ENCODE results near the gene BTNL3. TPM values are rescaled to one million over a fixed set of nuclear protein-coding genes. Genes with fewer than 3 reads are reported as not detected.

BTNL3 gene
- total RNA-seq, 1 donor from 2014 or later: 0.34 TPM

GRCh38 chr5:180974612-180975315, 13.9 kb upstream of the BTNL3 start:
- H4K20me1 ChIP-seq (ENCODE audit: low read depth): no peaks in the 10 kb centered on the region
- no peaks in the 10 kb centered on the region for H3K36me3 Mint-ChIP-seq

GRCh38 chr5:180975338-180975737, 13.3 kb upstream of the BTNL3 start:
- TF ChIP-seq EZH2phosphoT487 (IDR thresholded peaks at IDR 0.05) (no peak), CTCF (IDR thresholded peaks at IDR 0.05) (no peak), EZH2 (IDR thresholded peaks at IDR 0.05) (no peak)
- H3K4me2 ChIP-seq: no peak overlapping the region
- H3K27ac Mint-ChIP-seq: no peak overlapping the region
- no peak overlapping the region for H3K27ac ChIP-seq
- H3K9ac ChIP-seq: no peak overlapping the region
- H3F3A ChIP-seq (ENCODE audit: low read depth): no peaks in the 10 kb centered on the region
- H3K27me3 Mint-ChIP-seq (ENCODE audit: insufficient read depth, low read depth): peaks cover 2% of the 10 kb centered on the region
- no peaks in the 10 kb centered on the region for H3K27me3 ChIP-seq
- no peaks in the 10 kb centered on the region for H3K4me1 Mint-ChIP-seq
- no peaks in the 10 kb centered on the region for H3K9me3 Mint-ChIP-seq
- no peak overlapping the region for H3K4me3 Mint-ChIP-seq
- no peaks in the 10 kb centered on the region for H3K4me1 ChIP-seq
- no peaks in the 10 kb centered on the region for H3K36me3 Mint-ChIP-seq
- no peak overlapping the region for H3K4me3 ChIP-seq
- H4K20me1 ChIP-seq (ENCODE audit: low read depth): no peaks in the 10 kb centered on the region
- no peak for DNase-seq (ENCODE audit: low spot score)
- H3K9me3 ChIP-seq (ENCODE audit: low read depth): no peaks in the 10 kb centered on the region
- no peaks in the 10 kb centered on the region for H3K36me3 ChIP-seq
- H2AFZ ChIP-seq (replicated peaks): no peak overlapping the region
- no peaks in the 10 kb centered on the region for H3K79me2 ChIP-seq (ENCODE audit: low read depth)

More at GRCh38 chr5:180974612-180975315, 13.9 kb upstream of the BTNL3 start:
- no peaks in the 10 kb centered on the region for H3K9me3 ChIP-seq (ENCODE audit: low read depth)
- no peaks in the 10 kb centered on the region for H3K4me1 ChIP-seq
- H3K79me2 ChIP-seq (ENCODE audit: low read depth): no peaks in the 10 kb centered on the region
- peaks cover 2% of the 10 kb centered on the region for H3K27me3 Mint-ChIP-seq (ENCODE audit: insufficient read depth, low read depth)
- H3K36me3 ChIP-seq: no peaks in the 10 kb centered on the region
- H3K9me3 Mint-ChIP-seq: no peaks in the 10 kb centered on the region
- no peak overlapping the region for H3K4me3 Mint-ChIP-seq
- H2AFZ ChIP-seq (replicated peaks): no peak overlapping the region
- H3K27ac Mint-ChIP-seq: no peak overlapping the region
- no peak for TF ChIP-seq EZH2phosphoT487 (IDR thresholded peaks at IDR 0.05)
- no peak for TF ChIP-seq EZH2 (IDR thresholded peaks at IDR 0.05)
- no peak for TF ChIP-seq CTCF (IDR thresholded peaks at IDR 0.05)
- H3K27me3 ChIP-seq: no peaks in the 10 kb centered on the region
- no peak overlapping the region for H3K4me2 ChIP-seq
- DNase-seq (ENCODE audit: low spot score): no peak
- no peak overlapping the region for H3K9ac ChIP-seq
- H3F3A ChIP-seq (ENCODE audit: low read depth): no peaks in the 10 kb centered on the region
- no peaks in the 10 kb centered on the region for H3K4me1 Mint-ChIP-seq
- H3K4me3 ChIP-seq: no peak overlapping the region
- H3K27ac ChIP-seq: no peak overlapping the region

GRCh38 chr5:180976518-180976917, 12.1 kb upstream of the BTNL3 start:
- Histone ChIP-seq H3K4me1 (no peaks in the 10 kb centered on the region), H3K9ac (no peak overlapping the region), H4K20me1 (ENCODE audit: low read depth) (no peaks in the 10 kb centered on the region), H2AFZ (replicated peaks) (no peak overlapping the region), H3K27ac (no peak overlapping the region), H3K9me3 (ENCODE audit: low read depth) (no peaks in the 10 kb centered on the region), H3F3A (ENCODE audit: low read depth) (no peaks in the 10 kb centered on the region), H3K79me2 (ENCODE audit: low read depth) (no peaks in the 10 kb centered on the region), H3K4me2 (no peak overlapping the region), H3K36me3 (no peaks in the 10 kb centered on the region), H3K4me3 (no peak overlapping the region), H3K27me3 (no peaks in the 10 kb centered on the region)
- TF ChIP-seq EZH2phosphoT487 (IDR thresholded peaks at IDR 0.05) (no peak), CTCF (IDR thresholded peaks at IDR 0.05) (no peak), EZH2 (IDR thresholded peaks at IDR 0.05) (no peak)
- H3K9me3 Mint-ChIP-seq: no peaks in the 10 kb centered on the region
- no peaks in the 10 kb centered on the region for H3K36me3 Mint-ChIP-seq
- DNase-seq (ENCODE audit: low spot score): no peak
- H3K4me3 Mint-ChIP-seq: no peak overlapping the region
- H3K27me3 Mint-ChIP-seq (ENCODE audit: insufficient read depth, low read depth): peaks cover 2% of the 10 kb centered on the region
- no peak overlapping the region for H3K27ac Mint-ChIP-seq
- H3K4me1 Mint-ChIP-seq: no peaks in the 10 kb centered on the region
